GM18498 (cell line): ENCODE measurements around the gene HOXA5.

Source experiments
- ATAC-seq: cut with Tn5 transposase; IDR thresholded peaks from one replicate; pipeline ENCODE4 v1.9.1; 2021; ENCODE audit warnings: mild to moderate bottlenecking, moderate library complexity; ENCODE audit not compliant: unreplicated experiment

Gene HOXA5

GRCh38 chr7:27109466-27110185 lies 33.9 kb downstream of the HOXA5 start:
- ATAC-seq: no peak

DNA sequence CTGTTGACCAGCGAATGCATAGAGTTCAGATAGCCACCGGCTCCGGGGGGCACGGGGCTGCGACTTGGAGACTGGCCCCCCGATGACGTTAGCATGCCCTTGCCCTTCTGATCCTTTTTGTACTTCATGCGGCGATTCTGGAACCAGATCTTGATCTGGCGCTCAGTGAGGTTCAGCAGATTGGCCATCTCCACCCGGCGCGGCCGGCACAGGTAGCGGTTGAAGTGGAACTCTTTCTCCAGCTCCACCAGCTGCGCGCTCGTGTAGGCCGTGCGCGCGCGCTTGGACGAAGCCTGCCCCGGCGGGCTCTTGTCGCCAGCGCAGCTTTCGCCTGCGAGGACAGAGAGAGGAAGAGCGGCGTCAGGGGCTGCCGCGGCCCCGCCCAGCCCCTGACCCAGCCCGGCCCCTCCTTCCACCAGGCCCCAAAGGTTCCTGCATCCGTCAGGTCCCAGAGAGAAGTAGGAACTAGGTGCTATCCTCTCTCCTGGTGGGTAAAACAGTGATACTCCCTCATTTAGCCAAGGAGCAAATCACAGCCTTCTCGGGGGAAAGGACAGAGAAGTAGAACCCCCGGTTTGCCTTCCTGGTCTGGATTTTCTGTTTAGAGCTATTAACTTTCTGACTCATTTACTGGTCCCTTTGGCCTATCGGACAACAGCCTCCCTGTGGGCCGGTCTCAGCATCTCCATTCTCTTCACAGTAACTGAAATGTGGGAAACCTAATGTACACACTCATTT lies 34.9 kb downstream of the HOXA5 start:
- ATAC-seq: no peak

GRCh38 chr7:27107391-27108381 lies 35.8 kb downstream of the HOXA5 start:
- no peak for ATAC-seq

- ATAC-seq: no peak
Observed at GRCh38 chr7:27106901-27107240, 36.6 kb downstream of the HOXA5 start.

GRCh38 chr7:27106181-27106900 lies 37.1 kb downstream of the HOXA5 start:
- no peak for ATAC-seq

GRCh38 chr7:27105301-27106031 lies 38.0 kb downstream of the HOXA5 start:
- no peak for ATAC-seq

GRCh38 chr7:27104341-27105058 lies 39.0 kb downstream of the HOXA5 start:
- ATAC-seq: no peak

DNA sequence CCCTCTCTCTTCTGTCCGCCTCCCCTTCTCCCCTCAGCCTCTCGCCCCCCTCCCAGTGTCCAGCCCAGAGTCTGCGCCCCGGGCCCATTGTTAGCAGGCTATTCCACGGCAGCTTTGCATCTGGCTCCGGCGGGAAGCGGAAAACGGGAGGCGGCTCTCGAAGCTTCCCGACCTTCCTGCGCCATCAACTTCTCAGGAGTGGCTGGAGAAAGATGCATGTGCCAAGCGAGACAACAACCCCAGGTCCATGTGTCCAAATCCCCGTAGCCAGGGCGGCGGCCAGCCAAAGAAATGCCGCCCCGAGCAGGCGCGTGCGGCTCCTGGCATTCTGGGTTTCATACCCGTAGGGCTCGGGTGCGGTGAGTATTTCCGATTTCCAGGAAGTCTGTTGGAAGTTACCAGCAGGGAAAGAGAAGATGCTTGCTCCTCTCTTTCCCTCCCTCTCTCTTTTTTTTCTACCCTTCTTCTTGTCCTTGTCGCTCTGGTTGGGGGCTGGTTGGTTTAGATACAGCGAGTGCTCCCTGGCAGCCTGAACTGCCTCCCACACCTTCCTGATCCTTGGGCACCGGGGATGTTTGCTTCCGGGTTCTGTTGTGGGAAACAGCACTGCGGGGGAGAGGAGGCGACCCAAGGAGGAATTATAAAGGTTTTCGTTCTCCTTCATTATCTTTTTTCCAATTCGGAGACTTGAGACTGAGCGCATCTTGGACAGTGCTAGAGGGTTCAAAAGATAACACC lies 39.8 kb downstream of the HOXA5 start:
- no peak for ATAC-seq

DNA sequence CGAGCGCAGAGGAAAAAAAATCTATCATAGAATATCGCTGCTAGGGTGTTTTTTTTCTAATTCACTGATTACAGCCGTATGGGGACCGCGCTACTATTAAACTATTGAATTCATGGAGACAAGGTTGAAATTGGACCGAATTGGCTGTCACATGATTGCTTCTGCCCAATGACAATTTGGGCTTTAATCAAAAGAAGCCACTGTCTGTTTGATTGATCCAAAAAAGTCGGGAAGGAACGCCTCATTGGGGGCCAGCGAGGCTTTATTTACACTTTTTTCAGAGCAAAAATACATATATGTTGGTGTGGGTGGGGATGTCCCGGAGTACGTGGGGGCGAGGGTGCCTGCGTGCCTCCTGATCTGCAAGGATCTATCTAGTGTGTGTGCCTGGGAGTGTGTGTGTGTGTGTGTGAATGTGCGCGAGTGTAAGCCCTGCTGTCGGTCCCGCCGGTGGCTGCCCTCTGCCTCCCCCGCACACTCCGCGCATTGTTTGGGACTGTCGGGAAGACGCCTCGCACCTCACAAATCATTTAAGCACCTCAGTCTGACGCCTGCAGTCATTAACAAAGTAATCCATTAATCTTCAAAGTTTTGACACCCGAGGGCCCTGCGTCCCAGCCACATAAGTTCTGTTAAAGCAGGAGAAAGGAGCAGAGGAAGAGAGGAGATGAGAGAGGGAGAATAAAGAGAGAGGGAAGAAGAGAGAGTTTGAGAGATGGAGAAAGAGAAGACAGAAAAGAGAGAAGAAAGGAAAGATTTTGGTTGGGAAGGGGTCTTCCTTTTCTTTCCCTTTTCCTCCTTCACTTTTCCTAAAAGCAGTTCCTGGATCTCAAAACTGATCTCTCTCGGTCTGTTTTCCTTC lies 40.7 kb downstream of the HOXA5 start, which contains the start of gene HOXA2:
Gene HOXA2 (minus strand): TSS at position 103 of the 862 bp plus-strand sequence. CDS start 183 bp downstream, outside the sequence.
- no peak for ATAC-seq

GRCh38 chr7:27101957-27102580 lies 41.4 kb downstream of the HOXA5 start:
- no peak for ATAC-seq

- no peak for ATAC-seq
Observed at GRCh38 chr7:27101171-27101956, 42.1 kb downstream of the HOXA5 start.

DNA sequence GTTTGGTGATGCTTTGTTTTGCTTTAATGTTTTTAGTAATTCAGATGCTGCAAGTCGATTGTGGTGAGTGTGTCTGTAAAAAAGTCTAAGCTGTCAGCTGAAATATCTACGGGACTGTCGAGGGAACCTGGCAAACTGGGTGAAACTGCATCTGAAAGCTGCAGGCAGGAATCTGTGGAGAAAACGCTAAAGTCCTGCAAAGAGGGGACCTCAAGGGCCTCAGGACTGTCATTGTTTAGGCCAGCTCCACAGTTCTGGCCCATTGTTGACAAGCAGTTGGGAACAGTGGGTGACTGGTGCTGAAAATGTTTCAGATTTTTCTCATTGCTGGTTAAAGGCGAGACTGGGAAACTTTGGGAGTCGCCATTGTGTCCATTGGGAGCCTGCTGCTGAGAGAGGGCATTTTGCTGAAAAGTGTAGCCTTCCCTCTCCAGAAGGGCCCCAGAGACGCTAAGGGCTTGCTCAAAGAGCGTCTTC lies 42.7 kb downstream of the HOXA5 start:
- no peak for ATAC-seq

GRCh38 chr7:27099453-27100370 lies 43.8 kb downstream of the HOXA5 start:
- ATAC-seq: no peak

GRCh38 chr7:27098578-27099451 lies 44.7 kb downstream of the HOXA5 start:
- ATAC-seq: no peak
